Measurements from ENCODE around the gene TANK.

GRCh38 chr2:161111531-161111930 is 48.7 kb upstream of the TANK start:
- TF ChIP-seq CTCF (IDR thresholded peaks at IDR 0.05; ENCODE audit: poor library complexity, severe bottlenecking) (no peak), EZH2 (IDR thresholded peaks at IDR 0.05; ENCODE audit: borderline replicate concordance, insufficient read depth, low read length, poor library complexity, severe bottlenecking) (no peak), POLR2AphosphoS5 (IDR thresholded peaks at IDR 0.05) (no peak), EP300 (conservative IDR thresholded peaks at IDR 0.05; ENCODE audit: poor library complexity, severe bottlenecking) (no peak), REST (IDR thresholded peaks at IDR 0.05; ENCODE audit: borderline replicate concordance) (no peak), TAF1 (IDR thresholded peaks at IDR 0.05; ENCODE audit: low read depth) (no peak), SMC3 (conservative IDR thresholded peaks at IDR 0.05; ENCODE audit: poor library complexity) (no peak), RAD21 (conservative IDR thresholded peaks at IDR 0.05) (no peak)
